GM12801 (cell line): ENCODE measurements around the gene ADSL.

Experiments used
- CTCF ChIP-seq: IDR thresholded peaks from one replicate; pipeline ENCODE4 v1.5.1; 2011; ENCODE audit warnings: control low read depth; ENCODE audit not compliant: insufficient read length; ENCODE audit errors: extremely low read depth

ADSL gene

GRCh38 chr22:40352763-40353162 lies 6.5 kb downstream of the ADSL start:
- no peak for TF ChIP-seq CTCF

GRCh38 chr22:40361100-40361499 lies 14.8 kb downstream of the ADSL start:
- no peak for TF ChIP-seq CTCF

- no peak for TF ChIP-seq CTCF
Observed at GRCh38 chr22:40363059-40363458, 16.8 kb downstream of the ADSL start.

- TF ChIP-seq CTCF: no peak
Observed at GRCh38 chr22:40364431-40364830, 18.1 kb downstream of the ADSL start.

- TF ChIP-seq CTCF: no peak
Observed at GRCh38 chr22:40366068-40366467, 19.8 kb downstream of the ADSL start.

- no peak for TF ChIP-seq CTCF
Observed at GRCh38 chr22:40367342-40367741, 21.0 kb downstream of the ADSL start.

GRCh38 chr22:40368016-40368415 lies 21.7 kb downstream of the ADSL start:
- no peak for TF ChIP-seq CTCF

- TF ChIP-seq CTCF: no peak
Observed at GRCh38 chr22:40368836-40369235, 22.5 kb downstream of the ADSL start.
